Measurements from ENCODE around the gene ERCC2. TPM values are rescaled to one million over a fixed set of nuclear protein-coding genes. Genes with fewer than 3 reads are reported as not detected.

ERCC2 gene
- total RNA-seq, 1 donor from 2014 or later = 3.9 TPM

- FAIRE-seq (no peak), DNase-seq (ENCODE audit: low read depth) (no peak)
- TF ChIP-seq CTCF (IDR thresholded peaks at IDR 0.05; ENCODE audit: insufficient read depth, low read length, severe bottlenecking) = no peak
- Histone ChIP-seq H3K36me3 (ENCODE audit: control insufficient read depth, insufficient read depth, low read length) (no peaks in the 10 kb centered on the region), H3K27me3 (ENCODE audit: control insufficient read depth, insufficient read depth, low read length) (no peaks in the 10 kb centered on the region), H3K4me3 (ENCODE audit: low read depth, low read length) (no peak overlapping the region)
Observed at GRCh38 chr19:45331411-45331810, 39.0 kb downstream of the ERCC2 start.

- no peaks in the 10 kb centered on the region for H3K36me3 ChIP-seq (ENCODE audit: control insufficient read depth, insufficient read depth, low read length)
- FAIRE-seq (peak; percentile 13), DNase-seq (ENCODE audit: low read depth) (no peak)
- peaks cover 6% of the 10 kb centered on the region for H3K27me3 ChIP-seq (ENCODE audit: control insufficient read depth, insufficient read depth, low read length)
- H3K4me3 ChIP-seq (ENCODE audit: low read depth, low read length) = no peak overlapping the region
- TF ChIP-seq CTCF (IDR thresholded peaks at IDR 0.05; ENCODE audit: insufficient read depth, low read length, severe bottlenecking) = no peak
Observed at GRCh38 chr19:45327404-45328143, 42.8 kb downstream of the ERCC2 start.

DNA sequence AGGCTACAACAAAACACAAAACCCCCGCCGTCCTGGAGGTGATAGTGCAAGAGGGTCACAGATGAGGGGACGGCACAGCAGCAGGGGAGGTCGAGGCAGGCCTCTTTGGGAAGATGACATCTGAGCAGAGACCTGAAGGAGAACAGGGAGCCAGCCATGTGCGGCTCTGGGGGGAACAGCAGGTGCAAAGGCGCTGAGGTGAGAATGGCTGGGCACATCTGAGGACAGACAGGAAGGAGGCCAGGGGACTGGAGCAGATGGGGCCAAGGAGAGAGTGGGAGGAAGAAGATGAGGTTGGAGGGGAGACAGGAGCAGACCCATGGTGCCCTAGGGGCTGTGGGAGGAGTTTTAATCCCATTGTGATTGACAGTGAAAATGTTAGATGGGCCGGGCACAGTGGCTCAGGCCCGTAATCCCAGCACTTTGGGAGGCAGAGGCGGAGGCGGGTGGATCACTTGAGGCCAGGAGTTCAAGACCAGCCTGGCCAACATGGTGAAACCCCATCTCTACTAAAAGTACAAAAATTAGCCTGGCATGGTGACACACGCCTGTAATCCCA is 45.9 kb downstream of the ERCC2 start:
- Histone ChIP-seq H3K27me3 (ENCODE audit: control insufficient read depth, insufficient read depth, low read length) (peaks cover 6% of the 10 kb centered on the region), H3K4me3 (ENCODE audit: low read depth, low read length) (no peak overlapping the region), H3K36me3 (ENCODE audit: control insufficient read depth, insufficient read depth, low read length) (no peaks in the 10 kb centered on the region)
- FAIRE-seq (no peak), DNase-seq (ENCODE audit: low read depth) (no peak)
- TF ChIP-seq CTCF (IDR thresholded peaks at IDR 0.05; ENCODE audit: insufficient read depth, low read length, severe bottlenecking) = no peak

- Histone ChIP-seq H3K27me3 (ENCODE audit: control insufficient read depth, insufficient read depth, low read length) (peaks cover 6% of the 10 kb centered on the region), H3K4me3 (ENCODE audit: low read depth, low read length) (no peak overlapping the region), H3K36me3 (ENCODE audit: control insufficient read depth, insufficient read depth, low read length) (no peaks in the 10 kb centered on the region)
- no peak for FAIRE-seq
- no peak for DNase-seq (ENCODE audit: low read depth)
- no peak for TF ChIP-seq CTCF (IDR thresholded peaks at IDR 0.05; ENCODE audit: insufficient read depth, low read length, severe bottlenecking)
Observed at GRCh38 chr19:45323671-45324081, 46.7 kb downstream of the ERCC2 start.

DNA sequence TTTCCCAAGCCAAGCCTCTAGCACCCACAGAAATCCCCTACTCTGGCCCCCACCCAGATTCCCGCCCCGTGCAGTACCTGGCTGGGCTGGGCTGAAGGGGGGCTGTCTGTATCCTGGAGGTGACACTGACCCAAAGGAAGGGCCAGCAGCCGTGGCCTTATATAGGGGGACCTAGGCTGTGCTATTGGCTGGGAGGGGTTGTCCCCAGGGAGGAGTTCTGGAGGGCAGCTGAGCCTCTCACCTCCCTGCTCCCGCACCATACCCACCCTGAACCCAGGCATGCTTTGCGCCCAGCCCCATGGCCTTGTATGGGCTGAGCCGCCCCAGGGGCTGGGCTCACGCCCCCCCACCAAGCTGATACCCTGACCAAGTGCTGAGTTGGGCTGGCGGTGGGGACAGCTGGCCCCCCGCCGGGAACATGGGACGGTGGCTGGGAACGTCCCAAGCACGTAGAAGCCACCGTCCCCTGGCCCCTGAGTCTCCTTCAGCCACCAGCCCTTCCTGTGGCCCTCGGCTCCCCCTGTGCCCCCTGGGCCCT is 47.6 kb downstream of the ERCC2 start, which contains the start of gene CKM:
Gene CKM (minus strand): TSS at position 132 of the 538 bp plus-strand sequence. CDS start 3,162 bp downstream, outside the sequence.
- Histone ChIP-seq H3K36me3 (ENCODE audit: control insufficient read depth, insufficient read depth, low read length) (no peaks in the 10 kb centered on the region), H3K4me3 (ENCODE audit: low read depth, low read length) (no peak within 1 kb of the TSS), H3K27me3 (ENCODE audit: control insufficient read depth, insufficient read depth, low read length) (peaks cover 6% of the 10 kb centered on the region)
- TF ChIP-seq CTCF (IDR thresholded peaks at IDR 0.05; ENCODE audit: insufficient read depth, low read length, severe bottlenecking) = no peak
- no peak for DNase-seq (ENCODE audit: low read depth)
- no peak for FAIRE-seq
